Skeletal muscle tissue (tissue), 4 donors: Measurements from ENCODE around the gene DCAF15. TPM values are rescaled to one million over a fixed set of nuclear protein-coding genes. Genes with fewer than 3 reads are reported as not detected.
A peak's percentile ranks its signal among the peaks of the same experiment; 100 is the strongest.

Source experiments
- H3K27ac ChIP-seq: one replicate; pipeline ENCODE4 v1.7.0; 2013; ENCODE audit warnings: mild to moderate bottlenecking, low read depth, low read length, inconsistent platforms
- H3K27me3 ChIP-seq, 3 donors: one replicate each; pipeline ENCODE4 v1.7.0; 2013; ENCODE audit warnings: low read length in 3 of 3; ENCODE audit not compliant: control insufficient read depth in 3 of 3, insufficient read depth in 3 of 3
- H3K36me3 ChIP-seq, 3 donors: one replicate each; pipeline ENCODE4 v1.7.0; 2013; ENCODE audit warnings: low read length in 3 of 3; ENCODE audit not compliant: control insufficient read depth in 3 of 3, insufficient read depth in 3 of 3
- H3K4me1 ChIP-seq, 3 donors: one replicate each; pipeline ENCODE4 v1.7.0; 2013; ENCODE audit warnings: low read length in 3 of 3, mild to moderate bottlenecking in 3 of 3; ENCODE audit not compliant: control insufficient read depth in 3 of 3, insufficient read depth in 3 of 3
- H3K4me3 ChIP-seq, 3 donors: one replicate each; pipeline ENCODE4 v1.7.0; 2013; ENCODE audit warnings: low read length in 3 of 3
- H3K9ac ChIP-seq, 3 donors: one replicate each; pipeline ENCODE4 v1.7.0; 2013; ENCODE audit warnings: low read length in 3 of 3, mild to moderate bottlenecking in 3 of 3, moderate library complexity in 2 of 3, low read depth in 1 of 3
- H3K9me3 ChIP-seq, 3 donors: one replicate each; pipeline ENCODE4 v1.7.0; 2013; ENCODE audit warnings: low read length in 3 of 3; ENCODE audit not compliant: control insufficient read depth in 3 of 3
- total RNA-seq: library from RNA; depleted of rRNA; stranded (reverse); fragments of >200 nt; gene quantifications from one replicate; pipeline ENCODE4 v1.2.3, GENCODE V29; 2014
- donor health status: Osteomylitis.

Gene DCAF15
- total RNA-seq, 1 donor from 2014 or later, result 6.3 TPM

- Histone ChIP-seq H3K9ac (peak overlapping the region in 1 of 3 donors; percentile 57), H3K9me3 (no peaks in the 10 kb centered on the region), H3K4me1 (peaks cover 36 to 53% (median 50%) of the 10 kb centered on the region in 3 donors), H3K27ac (no peak overlapping the region), H3K27me3 (no peaks in the 10 kb centered on the region), H3K36me3 (peaks cover 5 to 10% (median 6%) of the 10 kb centered on the region in 3 donors), H3K4me3 (peak overlapping the region in 1 of 3 donors; percentile 22)
Measured at GRCh38 chr19:13990085-13990484, 37.8 kb downstream of the DCAF15 start.

- Histone ChIP-seq H3K27ac (no peak overlapping the region), H3K27me3 (no peaks in the 10 kb centered on the region), H3K4me3 (no peak overlapping the region), H3K9me3 (no peaks in the 10 kb centered on the region), H3K36me3 (peaks cover 5 to 10% (median 6%) of the 10 kb centered on the region in 3 donors), H3K9ac (no peak overlapping the region), H3K4me1 (peaks cover 28 to 46% (median 36%) of the 10 kb centered on the region in 3 donors)
Measured at GRCh38 chr19:13992025-13992424, 39.7 kb downstream of the DCAF15 start.

DNA sequence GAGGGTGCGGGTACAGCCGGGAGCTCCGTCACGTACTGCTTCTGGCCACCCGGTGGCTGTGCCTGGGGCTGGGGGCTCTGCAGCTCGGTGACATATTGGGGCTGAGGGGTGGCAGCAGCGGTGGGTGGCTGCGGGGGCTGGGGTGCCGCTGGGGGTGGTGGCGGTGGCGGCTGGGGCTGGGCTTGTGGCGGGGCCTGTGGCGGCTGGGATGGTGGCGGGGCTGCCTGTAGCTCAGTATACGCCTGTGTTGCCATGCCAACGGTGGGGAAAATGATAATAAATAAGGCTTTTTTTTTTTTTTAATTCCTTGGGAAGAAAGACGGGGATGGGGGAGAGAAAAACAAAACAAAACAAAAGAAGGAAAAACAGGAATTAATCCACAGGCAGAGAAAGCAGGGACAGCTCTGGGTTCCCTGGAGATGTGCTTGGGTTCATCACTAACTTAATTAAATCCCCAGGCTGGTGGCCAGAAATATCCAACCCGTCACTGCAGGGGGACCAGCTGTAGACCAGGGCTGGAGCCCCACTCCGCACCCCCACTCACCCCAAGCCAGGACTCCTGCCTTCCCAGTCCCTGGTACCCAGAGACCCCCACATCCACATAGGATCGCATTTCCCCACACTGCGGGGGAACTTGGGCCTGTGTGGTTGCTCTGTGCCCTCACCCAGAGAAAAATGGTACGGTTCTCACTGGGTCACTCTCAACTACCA, 41.4 kb downstream of the DCAF15 start:
- Histone ChIP-seq H3K4me1 (peaks cover 12 to 36% (median 21%) of the 10 kb centered on the region in 3 donors), H3K9ac (peak overlapping the region in 1 of 3 donors; percentile 45), H3K36me3 (peaks cover 6 to 13% (median 8%) of the 10 kb centered on the region in 3 donors), H3K27ac (no peak overlapping the region), H3K9me3 (no peaks in the 10 kb centered on the region), H3K4me3 (no peak overlapping the region), H3K27me3 (no peaks in the 10 kb centered on the region)

DNA sequence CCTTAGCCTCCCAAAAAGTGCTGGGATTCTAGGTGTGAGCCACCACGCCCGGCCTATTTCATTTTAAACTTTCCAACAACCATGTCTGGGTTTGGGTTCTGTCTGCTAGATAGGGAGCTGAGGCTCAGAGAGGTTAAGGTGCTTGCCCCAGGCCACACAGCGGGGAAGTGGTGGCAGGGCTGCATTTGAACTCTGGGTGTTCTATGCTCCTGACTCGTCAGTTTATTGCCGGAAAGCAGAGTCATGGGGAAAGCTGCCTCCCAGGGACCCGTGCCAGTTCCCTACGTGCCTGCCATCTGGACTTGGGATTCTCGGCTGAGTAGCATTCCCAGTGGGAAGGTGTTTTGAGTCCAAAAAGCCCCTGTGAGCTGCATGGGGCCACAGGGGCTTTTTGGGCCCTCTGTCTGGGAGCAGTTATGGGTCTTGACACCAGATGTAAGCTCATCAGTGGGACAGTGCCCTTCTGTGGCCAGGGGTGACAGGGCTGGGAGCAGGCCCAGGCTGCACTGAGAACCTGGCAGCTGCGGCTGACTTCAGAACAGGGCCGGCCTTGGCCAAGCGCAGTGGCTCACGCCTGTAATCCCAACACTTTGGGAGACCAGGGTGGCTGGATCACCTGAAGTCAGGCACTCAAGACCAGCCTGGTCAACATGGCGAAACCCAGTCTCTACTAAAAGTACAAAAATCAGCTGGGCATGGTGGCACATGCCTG, 42.9 kb downstream of the DCAF15 start:
- peak overlapping the region; percentile 12 to 75 (median 32) for H3K9ac ChIP-seq

DNA sequence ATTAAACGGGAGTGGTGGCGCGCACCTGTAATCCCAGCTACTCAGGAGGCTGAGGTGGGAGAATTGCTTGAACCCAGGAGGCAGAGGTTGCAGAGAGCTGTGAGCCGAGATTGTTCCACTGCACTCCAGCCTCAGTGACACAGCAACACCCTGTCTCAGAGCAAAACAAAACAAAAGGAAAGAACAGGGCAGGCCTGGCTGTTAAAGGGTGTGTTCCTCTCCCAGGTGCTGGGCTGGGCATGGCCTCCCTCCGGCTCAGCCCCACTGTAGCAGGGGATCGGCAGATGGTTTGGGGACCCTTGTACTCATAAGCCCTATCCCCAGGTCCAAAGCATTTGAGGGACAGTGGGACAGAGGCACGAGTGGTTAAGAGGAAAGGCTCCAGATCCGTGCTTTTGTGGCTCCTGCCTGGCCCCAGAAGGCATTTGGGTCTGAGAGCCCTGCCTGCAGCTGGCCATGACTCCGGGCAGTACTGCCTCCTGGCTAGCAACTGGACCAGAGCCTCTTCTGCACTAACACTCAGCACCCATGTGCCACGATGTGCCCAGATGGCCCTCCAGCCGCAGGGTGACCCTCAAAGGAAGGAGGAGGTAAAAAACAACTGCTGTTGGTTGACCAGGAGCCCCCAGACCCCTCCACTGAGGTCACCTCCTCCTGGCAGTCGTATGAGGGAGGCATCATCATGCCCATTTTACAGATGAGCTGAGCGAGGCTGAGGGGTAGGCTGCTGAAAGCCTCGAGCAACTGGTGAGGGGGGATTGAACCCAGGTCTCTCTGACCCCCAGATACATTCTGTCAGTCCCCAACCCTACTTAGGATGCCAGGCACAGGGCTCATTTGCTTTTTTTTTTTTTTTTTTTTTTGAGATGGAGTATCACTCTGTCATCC, 43.8 kb downstream of the DCAF15 start:
- Histone ChIP-seq H3K9me3 (peaks cover 0 to 2% (median 0%) of the 10 kb centered on the region in 3 donors), H3K4me3 (no peak overlapping the region), H3K4me1 (peaks cover 15 to 27% (median 18%) of the 10 kb centered on the region in 3 donors), H3K27ac (no peak overlapping the region), H3K27me3 (no peaks in the 10 kb centered on the region), H3K9ac (peak overlapping the region in 1 of 3 donors; percentile 75), H3K36me3 (peaks cover 6 to 10% (median 8%) of the 10 kb centered on the region in 3 donors)

More for the DNA sequence above, 42.9 kb downstream of the DCAF15 start:
- Histone ChIP-seq H3K27ac (peak overlapping the region; percentile 69), H3K36me3 (peaks cover 6 to 13% (median 8%) of the 10 kb centered on the region in 3 donors), H3K4me3 (peak overlapping the region in 1 of 3 donors; percentile 29), H3K4me1 (peaks cover 12 to 22% (median 13%) of the 10 kb centered on the region in 3 donors), H3K27me3 (no peaks in the 10 kb centered on the region), H3K9me3 (peaks cover 0 to 2% (median 0%) of the 10 kb centered on the region in 3 donors)

- H3K27ac ChIP-seq, result no peak overlapping the region
- peak overlapping the region in 2 of 3 donors; percentile 24 to 69 for H3K9ac ChIP-seq
- peaks cover 19 to 34% (median 20%) of the 10 kb centered on the region in 3 donors for H3K4me1 ChIP-seq
- no peaks in the 10 kb centered on the region for H3K27me3 ChIP-seq
- H3K4me3 ChIP-seq, result no peak overlapping the region
- peaks cover 0 to 2% (median 0%) of the 10 kb centered on the region in 3 donors for H3K9me3 ChIP-seq
- peaks cover 5 to 8% (median 6%) of the 10 kb centered on the region in 3 donors for H3K36me3 ChIP-seq
Measured at GRCh38 chr19:13996928-13997630, 44.8 kb downstream of the DCAF15 start.

DNA sequence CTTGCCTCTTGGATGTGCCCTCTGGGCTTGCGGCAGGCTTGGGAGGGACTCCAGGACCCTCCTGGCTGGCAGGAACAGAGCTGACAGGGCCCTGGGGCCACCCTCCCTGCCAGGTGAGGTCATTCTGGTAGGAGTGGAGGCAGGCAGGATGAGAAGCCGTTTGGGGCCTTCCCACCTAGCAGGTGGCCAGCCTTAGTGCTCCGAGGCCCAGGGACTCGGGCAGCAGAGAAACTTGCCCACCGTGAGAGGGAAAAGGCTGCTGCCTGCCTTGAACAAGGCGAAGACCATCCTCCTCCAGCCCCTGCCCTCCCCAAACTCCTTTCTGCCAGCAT, 45.3 kb downstream of the DCAF15 start:
- Histone ChIP-seq H3K4me3 (no peak overlapping the region), H3K4me1 (peaks cover 22 to 38% (median 23%) of the 10 kb centered on the region in 3 donors), H3K9me3 (peaks cover 0 to 2% (median 0%) of the 10 kb centered on the region in 3 donors), H3K27me3 (no peaks in the 10 kb centered on the region), H3K27ac (no peak overlapping the region), H3K9ac (peak overlapping the region in 2 of 3 donors; percentile 24 to 69), H3K36me3 (peaks cover under 1 to 3% (median 3%) of the 10 kb centered on the region in 3 donors)

- Histone ChIP-seq H3K9ac (no peak overlapping the region), H3K27me3 (no peaks in the 10 kb centered on the region), H3K9me3 (peaks cover 0 to 2% (median 0%) of the 10 kb centered on the region in 3 donors), H3K27ac (no peak overlapping the region), H3K4me1 (peaks cover 30 to 46% (median 31%) of the 10 kb centered on the region in 3 donors), H3K4me3 (no peak overlapping the region), H3K36me3 (peaks cover 0 to 3% (median 3%) of the 10 kb centered on the region in 3 donors)
Measured at GRCh38 chr19:13998426-13998825, 46.1 kb downstream of the DCAF15 start.

DNA sequence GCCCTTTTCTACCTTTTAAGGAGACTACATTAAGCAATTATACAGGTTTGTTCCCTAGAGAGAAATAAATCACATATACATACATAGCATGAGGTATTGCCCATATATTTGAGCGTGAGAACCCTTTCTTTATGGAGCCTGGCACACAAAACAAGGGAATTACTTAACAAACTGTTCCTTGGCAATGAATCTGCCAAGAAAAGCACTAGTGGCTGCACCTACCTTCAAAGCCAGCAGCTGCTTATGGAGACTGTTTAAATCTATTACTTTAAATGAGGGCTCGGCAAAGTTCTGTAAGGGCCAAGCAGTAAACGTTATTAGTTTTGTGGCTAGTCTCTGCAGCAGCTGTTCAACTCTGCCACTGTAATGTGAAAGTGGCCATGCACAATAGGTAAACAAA, 46.8 kb downstream of the DCAF15 start:
- Histone ChIP-seq H3K36me3 (peaks cover 0 to 3% (median 3%) of the 10 kb centered on the region in 3 donors), H3K4me1 (peaks cover 33 to 50% (median 35%) of the 10 kb centered on the region in 3 donors), H3K9ac (no peak overlapping the region), H3K27ac (no peak overlapping the region), H3K4me3 (no peak overlapping the region), H3K9me3 (peaks cover 0 to 2% (median 0%) of the 10 kb centered on the region in 3 donors), H3K27me3 (no peaks in the 10 kb centered on the region)
